ENCODE results near the gene PLBD2. TPM values are rescaled to one million over a fixed set of nuclear protein-coding genes. Genes with fewer than 3 reads are reported as not detected.

Gene PLBD2
- total and polyA plus RNA-seq, 2 donors (not counting 1 experiment from before 2014, with no cell fraction given), result 11.9 to 35.5 TPM

GRCh38 chr12:113384778-113385177 is 26.4 kb downstream of the PLBD2 start:
- Histone ChIP-seq H2AFZ (ENCODE audit: low read length) (no peak overlapping the region), H3K9ac (ENCODE audit: insufficient read depth, low read length) (no peak overlapping the region), H3K27me3 (ENCODE audit: control insufficient read depth, insufficient read depth, low read length) (no peaks in the 10 kb centered on the region), H3K4me3 (replicated peaks in 1 of 4; ENCODE audit: control extremely low read depth in 1 of 4, insufficient read depth in 1 of 4, low read depth in 3 of 4, low read length in 4 of 4) (no peak overlapping the region), H3K36me3 (ENCODE audit: control insufficient read depth, insufficient read depth, low read length) (peaks cover 12% of the 10 kb centered on the region), H3K27ac (ENCODE audit: insufficient read depth, low read length) (no peak overlapping the region), H3K79me2 (ENCODE audit: control insufficient read depth, insufficient read depth, low read length) (no peaks in the 10 kb centered on the region), H4K20me1 (ENCODE audit: control insufficient read depth, extremely low read depth, insufficient read depth, low read length) (no peaks in the 10 kb centered on the region), H3K4me1 (ENCODE audit: control insufficient read depth, extremely low read depth, insufficient read depth, low read length) (no peaks in the 10 kb centered on the region), H3K4me2 (ENCODE audit: extremely low read depth, insufficient read depth, low read length) (no peak overlapping the region), H3K9me3 (ENCODE audit: control insufficient read depth, insufficient read depth, low read depth, low read length) (no peaks in the 10 kb centered on the region)
- no peak for TF ChIP-seq CTCF (conservative IDR thresholded peaks at IDR 0.05 in 1 of 2, IDR thresholded peaks at IDR 0.05 in 1 of 2; ENCODE audit: low read depth in 1 of 2, low read length in 2 of 2)
- TF ChIP-seq EZH2 (IDR thresholded peaks at IDR 0.05; ENCODE audit: low read length, missing control alignments), result no peak
- no peak for DNase-seq (ENCODE audit: low read depth in 2 of 2)

GRCh38 chr12:113385282-113385882 is 27.0 kb downstream of the PLBD2 start:
- Histone ChIP-seq H3K36me3 (ENCODE audit: control insufficient read depth, insufficient read depth, low read length) (peaks cover 12% of the 10 kb centered on the region), H3K27me3 (ENCODE audit: control insufficient read depth, insufficient read depth, low read length) (no peaks in the 10 kb centered on the region), H3K4me2 (ENCODE audit: extremely low read depth, insufficient read depth, low read length) (no peak overlapping the region), H2AFZ (ENCODE audit: low read length) (no peak overlapping the region), H4K20me1 (ENCODE audit: control insufficient read depth, extremely low read depth, insufficient read depth, low read length) (no peaks in the 10 kb centered on the region), H3K9me3 (ENCODE audit: control insufficient read depth, insufficient read depth, low read depth, low read length) (no peaks in the 10 kb centered on the region), H3K4me3 (replicated peaks in 1 of 4; ENCODE audit: control extremely low read depth in 1 of 4, insufficient read depth in 1 of 4, low read depth in 3 of 4, low read length in 4 of 4) (no peak overlapping the region), H3K79me2 (ENCODE audit: control insufficient read depth, insufficient read depth, low read length) (no peaks in the 10 kb centered on the region), H3K4me1 (ENCODE audit: control insufficient read depth, extremely low read depth, insufficient read depth, low read length) (no peaks in the 10 kb centered on the region), H3K27ac (ENCODE audit: insufficient read depth, low read length) (no peak overlapping the region), H3K9ac (ENCODE audit: insufficient read depth, low read length) (no peak overlapping the region)
- DNase-seq (ENCODE audit: low read depth in 2 of 2), result no peak
- TF ChIP-seq CTCF (conservative IDR thresholded peaks at IDR 0.05 in 1 of 2, IDR thresholded peaks at IDR 0.05 in 1 of 2; ENCODE audit: low read depth in 1 of 2, low read length in 2 of 2), result no peak
- TF ChIP-seq EZH2 (IDR thresholded peaks at IDR 0.05; ENCODE audit: low read length, missing control alignments), result no peak

- TF ChIP-seq EZH2 (IDR thresholded peaks at IDR 0.05; ENCODE audit: low read length, missing control alignments), result no peak
- TF ChIP-seq CTCF (conservative IDR thresholded peaks at IDR 0.05 in 1 of 2, IDR thresholded peaks at IDR 0.05 in 1 of 2; ENCODE audit: low read depth in 1 of 2, low read length in 2 of 2), result no peak
- H3K27ac ChIP-seq (ENCODE audit: insufficient read depth, low read length), result no peak overlapping the region
- no peaks in the 10 kb centered on the region for H3K27me3 ChIP-seq (ENCODE audit: control insufficient read depth, insufficient read depth, low read length)
- no peaks in the 10 kb centered on the region for H3K4me1 ChIP-seq (ENCODE audit: control insufficient read depth, extremely low read depth, insufficient read depth, low read length)
- H3K79me2 ChIP-seq (ENCODE audit: control insufficient read depth, insufficient read depth, low read length), result no peaks in the 10 kb centered on the region
- H3K9me3 ChIP-seq (ENCODE audit: control insufficient read depth, insufficient read depth, low read depth, low read length), result no peaks in the 10 kb centered on the region
- peaks cover 9% of the 10 kb centered on the region for H3K36me3 ChIP-seq (ENCODE audit: control insufficient read depth, insufficient read depth, low read length)
- no peak overlapping the region for H2AFZ ChIP-seq (ENCODE audit: low read length)
- DNase-seq (ENCODE audit: low read depth in 2 of 2), result no peak
- no peaks in the 10 kb centered on the region for H4K20me1 ChIP-seq (ENCODE audit: control insufficient read depth, extremely low read depth, insufficient read depth, low read length)
- H3K9ac ChIP-seq (ENCODE audit: insufficient read depth, low read length), result no peak overlapping the region
- no peak overlapping the region for H3K4me2 ChIP-seq (ENCODE audit: extremely low read depth, insufficient read depth, low read length)
- H3K4me3 ChIP-seq (replicated peaks in 1 of 4; ENCODE audit: control extremely low read depth in 1 of 4, insufficient read depth in 1 of 4, low read depth in 3 of 4, low read length in 4 of 4), result no peak overlapping the region
Measured at GRCh38 chr12:113386866-113387566, 28.6 kb downstream of the PLBD2 start.
